Neural progenitor cell (in vitro differentiated cells): ENCODE measurements around the gene TBCD.

Experiments used
- CTCF ChIP-seq: fragments of 200-600 bp; sonication (generic); IDR thresholded peaks from 2 replicates; pipeline ENCODE4 v1.5.1; 2017; ENCODE audit warnings: antibody characterized with exemption, mild to moderate bottlenecking
- EZH2 ChIP-seq: fragments of 200-600 bp; sonication (generic); IDR thresholded peaks from 2 replicates; pipeline ENCODE4 v1.6.1; 2017; ENCODE audit warnings: antibody characterized with exemption, mild to moderate bottlenecking, moderate library complexity

- TF ChIP-seq CTCF: no peak
- no peak for TF ChIP-seq EZH2
These were observed 49.6 kb downstream of the TBCD start for GRCh38 chr17:82801377-82801970.
